SK-N-MC (cell line): ENCODE results near the gene WNT6.

ENCODE experiments used
- EZH2 ChIP-seq: fragments of 200-600 bp; sonication (generic); IDR thresholded peaks from one replicate; pipeline ENCODE4 v1.6.1; 2017; ENCODE audit warnings: antibody characterized with exemption
- POLR2AphosphoS5 ChIP-seq: IDR thresholded peaks from 2 replicates; pipeline ENCODE4 v1.6.1; 2012; ENCODE audit warnings: mild to moderate bottlenecking, low read depth, low read length, borderline replicate concordance

DNA sequence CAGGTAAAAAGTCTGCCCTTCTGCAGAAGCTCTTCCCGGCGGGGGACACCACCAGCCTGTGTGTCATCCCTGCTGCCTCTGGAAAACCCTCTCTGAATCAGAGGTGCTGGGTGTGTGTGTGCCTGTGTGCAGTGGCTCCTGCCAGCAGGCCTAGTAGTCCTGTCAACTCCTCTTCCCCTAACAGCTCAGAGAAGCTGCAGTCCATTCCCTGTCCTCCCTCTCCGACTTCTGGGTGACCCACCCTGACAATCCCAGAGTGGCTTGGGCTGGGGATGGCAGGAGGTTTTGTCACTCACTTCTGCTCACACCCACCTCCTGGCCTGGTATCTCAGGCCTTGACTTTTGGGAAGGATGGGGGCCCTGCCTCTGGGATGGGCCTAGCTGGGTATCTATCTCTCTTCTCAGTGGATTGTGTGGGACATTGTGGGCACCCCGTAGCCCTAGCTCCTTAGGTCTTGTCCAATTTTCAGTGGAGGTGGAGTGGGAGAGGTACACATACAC is 23.3 kb downstream of the WNT6 start:
- no peak for TF ChIP-seq POLR2AphosphoS5
- no peak for TF ChIP-seq EZH2
